GM12878 (cell line): ENCODE measurements around the gene CFAP97D2. TPM values are rescaled to one million over a fixed set of nuclear protein-coding genes. Genes with fewer than 3 reads are reported as not detected.

Experiments used
- ATAC-seq: fragments of 200-7000 bp; cut with Tn5 transposase; 3 replicates; pipeline ENCODE4 v1.9.1; 2020; ENCODE audit warnings: mild to moderate bottlenecking, moderate library complexity
- BruUV-seq: library from RNA; stranded (reverse); fragments of 400-500 nt; replicated peaks from 2 replicates; lab custom pipeline; 2021; lab: Mats Ljungman, UMichigan
- CTCF ChIA-PET: fragments of 300-600 bp; sonication (Branson Sonifier 250); formaldehyde crosslinking; extraction: SDS; loops from one replicate; lab custom pipeline; 2021; ENCODE audit warnings: inconsistent platforms; lab: Yijun Ruan, JAX
- POLR2A ChIA-PET: fragments of 350-600 bp; formaldehyde crosslinking; extraction: SDS; loops from one replicate; lab custom pipeline; 2021; ENCODE audit warnings: inconsistent platforms; lab: Charles Lee
- RAD21 ChIA-PET: fragments of 300-600 bp; sonication (Branson Sonifier 250); formaldehyde crosslinking; loops from one replicate; lab custom pipeline; 2023; ENCODE audit warnings: antibody characterized with exemption; ENCODE audit not compliant: unreplicated experiment; lab: Charles Lee
- SMC1A ChIA-PET: fragments of 300-600 bp; sonication (Branson Sonifier 250); formaldehyde crosslinking; loops from one replicate; lab custom pipeline; 2023; ENCODE audit not compliant: unreplicated experiment, uncharacterized antibody; lab: Charles Lee
- DNase-seq: peaks from one replicate; pipeline ENCODE4 v3.0.0-alpha.2; 2011; ENCODE audit warnings: low read depth, low spot score
- FAIRE-seq: peaks from 3 replicates; lab custom pipeline; 2011; peaks lifted over from hg19 to GRCh38; lab: Jason Lieb, UNC
- H2AFZ ChIP-seq: 2 replicates; pipeline ENCODE4 v1.6.0; 2011; ENCODE audit warnings: low read depth, low read length, control low read depth; ENCODE audit not compliant: control insufficient read depth
- H3K27ac ChIP-seq: 2 replicates; pipeline ENCODE4 v1.5.1; 2011; ENCODE audit warnings: control low read depth; ENCODE audit not compliant: control insufficient read depth, insufficient read depth
- H3K27me3 ChIP-seq, 2 experiments: replicated peaks in 1 of 2; 2 replicates each; pipeline versions ENCODE4 v1.6.0 to v1.6.1; 2011; ENCODE audit warnings: low read length in 1 of 2; ENCODE audit not compliant: control insufficient read depth in 2 of 2, insufficient read depth in 2 of 2
- H3K36me3 ChIP-seq, 2 experiments: 2 replicates each; pipeline ENCODE4 v1.5.1; 2011; ENCODE audit warnings: low read length in 1 of 2; ENCODE audit not compliant: control insufficient read depth in 2 of 2, insufficient read depth in 2 of 2
- H3K4me1 ChIP-seq: 2 replicates; pipeline ENCODE4 v1.6.1; 2011; ENCODE audit warnings: mild to moderate bottlenecking, low read length, moderate library complexity, mixed read lengths; ENCODE audit not compliant: control insufficient read depth, insufficient read depth
- H3K4me2 ChIP-seq: 2 replicates; pipeline ENCODE4 v1.6.0; 2011; ENCODE audit warnings: control low read depth; ENCODE audit not compliant: control insufficient read depth, insufficient read depth
- H3K4me3 ChIP-seq: fragments of 200-600 bp; sonication (generic); 2 replicates; pipeline ENCODE4 v1.5.1; 2016
- H3K79me2 ChIP-seq: 2 replicates; pipeline ENCODE4 v1.6.0; 2011; ENCODE audit warnings: low read length; ENCODE audit not compliant: control insufficient read depth, insufficient read depth
- H3K9ac ChIP-seq: 2 replicates; pipeline ENCODE4 v1.8.0; 2011; ENCODE audit warnings: low read length, control low read depth, mixed read lengths; ENCODE audit not compliant: control insufficient read depth, insufficient read depth
- H3K9me3 ChIP-seq: replicated peaks from 3 replicates; pipeline ENCODE4 v1.5.1; 2011; ENCODE audit warnings: mild to moderate bottlenecking, low read length; ENCODE audit not compliant: control insufficient read depth, insufficient read depth
- H4K20me1 ChIP-seq: 2 replicates; pipeline ENCODE4 v1.6.0; 2011; ENCODE audit not compliant: control insufficient read depth, insufficient read depth
- ATF7 ChIP-seq: fragments of 450-650 bp; IDR thresholded peaks from 2 replicates; pipeline ENCODE4 v1.6.1; 2016; ENCODE audit warnings: low read depth, mild to moderate bottlenecking
- BACH1 ChIP-seq: fragments of 450-650 bp; IDR thresholded peaks from 2 replicates; pipeline ENCODE4 v1.6.1; 2017; ENCODE audit warnings: mild to moderate bottlenecking, borderline replicate concordance
- CBFB ChIP-seq: IDR thresholded peaks from 2 replicates; pipeline ENCODE4 v1.6.1; 2016; ENCODE audit warnings: antibody characterized with exemption, low read depth
- FOS ChIP-seq: IDR thresholded peaks from 3 replicates; pipeline ENCODE4 v1.6.1; 2011; ENCODE audit warnings: borderline replicate concordance; ENCODE audit not compliant: insufficient read length; ENCODE audit errors: extremely low read depth
- NR2C2 ChIP-seq: IDR thresholded peaks from 2 replicates; pipeline ENCODE4 v1.6.1; 2011; ENCODE audit warnings: borderline replicate concordance, low read depth; ENCODE audit not compliant: control insufficient read depth, insufficient read length
- PAX5 ChIP-seq: IDR thresholded peaks from 2 replicates; pipeline ENCODE4 v1.6.1; 2011; ENCODE audit warnings: low read depth, low read length, borderline replicate concordance
- REST ChIP-seq: IDR thresholded peaks from 2 replicates; pipeline ENCODE4 v1.6.1; 2012; ENCODE audit warnings: mild to moderate bottlenecking, low read depth, low read length
- SIN3A ChIP-seq: IDR thresholded peaks from 2 replicates; pipeline ENCODE4 v1.6.1; 2012; ENCODE audit warnings: low read depth, low read length, improper control_type of control experiment
- WGBS: methylation state at CpG from one replicate; pipeline ENCODE4 v1.1.6; 2016; ENCODE audit warnings: low lambda C conversion rate; ENCODE audit not compliant: insufficient replicate concordance, insufficient coverage; ENCODE audit errors: missing lambda C conversion rate; 5-methylcytosine and 5-hydroxymethylcytosine counted together
- in situ Hi-C: fragments of 300-500 bp; cut with MboI; formaldehyde crosslinking; loops from 9 replicates; pipeline ENCODE4 v1.14.3; 2018; ENCODE audit warnings: mixed read lengths
- intact Hi-C: fragments of 100-400 bp; cut with micrococcal nuclease; formaldehyde crosslinking; loops from one replicate; pipeline ENCODE4 v1.14.2; 2022; ENCODE audit not compliant: unreplicated experiment
- polyA plus RNA-seq, 11 experiments: library from polyadenylated mRNA; depleted of rRNA in 4 of 11; unstranded in 6 of 11; stranded (reverse) in 5 of 11; fragments of >200 nt; fragmentation: Nextera tagmentation in 4 of 11; fragmentation: Illumina TruSeq in 1 of 11; extraction: Ambion mirVana in 4 of 11; extraction: Trizol in 1 of 11; gene quantifications; 1 replicate in 1 of 11; 2 replicates in 10 of 11; pipeline versions ENCODE4 v1.2.1 to v1.2.3, GENCODE V29; 2011 to 2016; ENCODE audit warnings: inconsistent platforms in 2 of 11, missing spikeins in 2 of 11, low read depth in 1 of 11
- total RNA-seq, 4 experiments: library from RNA; depleted of rRNA in 3 of 4; stranded (reverse); fragments of >200 nt in 3 of 4; fragmentation: Illumina TruSeq in 1 of 4; extraction: Trizol in 1 of 4; gene quantifications; 2 replicates each; pipeline versions ENCODE4 v1.2.1 to v1.2.3, GENCODE V29; 2013 to 2021

CFAP97D2 gene
- total and polyA plus RNA-seq, 10 of the 15 experiments (the other 5 are each of a cell fraction or from before 2014, with no cell fraction given): not detected

- intact Hi-C loops (no loop called here), in situ Hi-C loops (no loop called here)
- ChIA-PET CTCF (no interaction called here), POLR2A (no interaction called here), RAD21 (no interaction called here)
- DNase-seq (no peak), FAIRE-seq (no peak)
- no peaks in the 10 kb centered on the region for H4K20me1 ChIP-seq
- H3K4me3 ChIP-seq: no peak overlapping the region
- no peaks in the 10 kb centered on the region for H3K27me3 ChIP-seq
- H2AFZ ChIP-seq: no peak overlapping the region
- WGBS: 13% methylated on average over 4 of the region's 4 CpGs
- no peaks in the 10 kb centered on the region for H3K36me3 ChIP-seq
- no peak overlapping the region for H3K4me2 ChIP-seq
- no peak for TF ChIP-seq BACH1
- TF ChIP-seq REST: no peak
- no peak for TF ChIP-seq CBFB
- TF ChIP-seq, all 136 proteins: peak for 0
- SMC1A ChIA-PET: no interaction called here
- Histone ChIP-seq H3K9ac (no peak overlapping the region), H3K4me1 (no peaks in the 10 kb centered on the region), H3K9me3 (peaks cover 2% of the 10 kb centered on the region; the same call in 1 of the 3 replicates), H3K79me2 (no peaks in the 10 kb centered on the region), H3K27ac (no peak overlapping the region)
- no peak for ATAC-seq
- BruUV-seq: no TSS peak
Observed at GRCh38 chr13:114204894-114205293, 25.8 kb downstream of the CFAP97D2 start.

GRCh38 chr13:114208134-114208533 lies 29.1 kb downstream of the CFAP97D2 start:
- BruUV-seq: no TSS peak
- H3K4me1 ChIP-seq: no peaks in the 10 kb centered on the region
- no peaks in the 10 kb centered on the region for H3K27me3 ChIP-seq
- H4K20me1 ChIP-seq: no peaks in the 10 kb centered on the region
- 17% methylated on average over 6 of the region's 6 CpGs for WGBS
- no peak overlapping the region for H3K27ac ChIP-seq
- no peaks in the 10 kb centered on the region for H3K36me3 ChIP-seq
- SMC1A ChIA-PET: no interaction called here
- H3K4me2 ChIP-seq: no peak overlapping the region
- peak; percentile 59 for TF ChIP-seq ATF7
- no peak for TF ChIP-seq NR2C2
- TF ChIP-seq FOS: no peak
- no peak for TF ChIP-seq SIN3A
- TF ChIP-seq PAX5: no peak
- FAIRE-seq: no peak
- no peaks in the 10 kb centered on the region; the same call in 2 of the 3 replicates for H3K9me3 ChIP-seq
- no peak overlapping the region for H2AFZ ChIP-seq
- CTCF ChIA-PET: no interaction called here
- in situ Hi-C loops: no loop called here
- intact Hi-C loops: no loop called here
- ATAC-seq: no peak
- POLR2A ChIA-PET: no interaction called here
- no peak for DNase-seq
- no peaks in the 10 kb centered on the region for H3K79me2 ChIP-seq
- no peak overlapping the region for H3K9ac ChIP-seq
- RAD21 ChIA-PET: no interaction called here
- H3K4me3 ChIP-seq: no peak overlapping the region
